Measurements from ENCODE around the gene BOD1L1. TPM values are rescaled to one million over a fixed set of nuclear protein-coding genes. Genes with fewer than 3 reads are reported as not detected.

Gene BOD1L1
- total RNA-seq, 2 experiments from 2014 or later, result 39.3 to 39.6 TPM

- H3K27me3 Mint-ChIP-seq, result peaks cover 95% of the 10 kb centered on the region
- no peaks in the 10 kb centered on the region for H3K36me3 Mint-ChIP-seq (ENCODE audit: low read depth)
- TF ChIP-seq CTCF (IDR thresholded peaks at IDR 0.05), result no peak
- POLR2A ChIA-PET, result no interaction called here
- peak in 1 of 14 experiments; percentile 3 for DNase-seq
- no peak overlapping the region for H3K4me3 ChIP-seq (ENCODE audit: low read length)
- peaks cover 44% of the 10 kb centered on the region for H3K4me1 ChIP-seq (ENCODE audit: insufficient read depth, low read length)
- peaks cover 45% of the 10 kb centered on the region for H3K4me1 Mint-ChIP-seq (ENCODE audit: low read depth)
- CTCF ChIA-PET, result interaction anchor here (3.2 kb wide), 1 partner anchor 8 kb away, joined by 9 read pairs; no protein-coding TSS in a partner anchor
- H3K27me3 ChIP-seq (ENCODE audit: control insufficient read depth in 1 of 2, insufficient read depth in 2 of 2, low read length in 2 of 2), result peaks cover 95 to 98% of the 10 kb centered on the region in 2 experiments
- no peaks in the 10 kb centered on the region for H3K36me3 ChIP-seq (ENCODE audit: insufficient read depth, low read length)
- no peak overlapping the region for H3K27ac ChIP-seq (ENCODE audit: low read depth in 1 of 2, low read length in 2 of 2)
- no peaks in the 10 kb centered on the region for H3K9me3 Mint-ChIP-seq
- peak overlapping the region; percentile 51 for H3K4me3 Mint-ChIP-seq
- intact Hi-C loops (cut with DNase I, micrococcal nuclease), result no loop called here
- no peak overlapping the region for H3K27ac Mint-ChIP-seq
- H3K9me3 ChIP-seq (ENCODE audit: control insufficient read depth in 1 of 2, insufficient read depth in 1 of 2, low read length in 2 of 2), result peaks cover 17 to 80% of the 10 kb centered on the region in 2 experiments
- ATAC-seq (ENCODE audit: poor library complexity), result no peak
Measured at GRCh38 chr4:13533670-13534343, 93.7 kb downstream of the BOD1L1 start.

GRCh38 chr4:13531625-13531998 is 95.9 kb downstream of the BOD1L1 start:
- Mint-ChIP-seq H3K9me3 (no peaks in the 10 kb centered on the region), H3K36me3 (ENCODE audit: low read depth) (no peaks in the 10 kb centered on the region), H3K4me3 (no peak overlapping the region), H3K4me1 (ENCODE audit: low read depth) (peaks cover 45% of the 10 kb centered on the region), H3K27me3 (peaks cover 95% of the 10 kb centered on the region), H3K27ac (no peak overlapping the region)
- intact Hi-C loops (cut with DNase I, micrococcal nuclease), result no loop called here
- H3K27me3 ChIP-seq (ENCODE audit: control insufficient read depth in 1 of 2, insufficient read depth in 2 of 2, low read length in 2 of 2), result peaks cover 94 to 95% of the 10 kb centered on the region in 2 experiments
- ATAC-seq (ENCODE audit: poor library complexity) (no peak), DNase-seq (no peak)
- no peak overlapping the region for H3K4me3 ChIP-seq (ENCODE audit: low read length)
- ChIA-PET CTCF (interaction anchor here (3.2 kb wide), 1 partner anchor 10 kb away, joined by 9 read pairs; no protein-coding TSS in a partner anchor), POLR2A (interaction anchor here (1.6 kb wide), 1 partner anchor 48 kb away, joined by 3 read pairs; no protein-coding TSS in a partner anchor)
- TF ChIP-seq CTCF (IDR thresholded peaks at IDR 0.05), result no peak
- H3K27ac ChIP-seq (ENCODE audit: low read depth in 1 of 2, low read length in 2 of 2), result no peak overlapping the region
- peaks cover 0 to 58% of the 10 kb centered on the region in 2 experiments for H3K9me3 ChIP-seq (ENCODE audit: control insufficient read depth in 1 of 2, insufficient read depth in 1 of 2, low read length in 2 of 2)
- H3K36me3 ChIP-seq (ENCODE audit: insufficient read depth, low read length), result no peaks in the 10 kb centered on the region
- peaks cover 40% of the 10 kb centered on the region for H3K4me1 ChIP-seq (ENCODE audit: insufficient read depth, low read length)

- peaks cover 0 to 52% of the 10 kb centered on the region in 2 experiments for H3K9me3 ChIP-seq (ENCODE audit: control insufficient read depth in 1 of 2, insufficient read depth in 1 of 2, low read length in 2 of 2)
- CTCF ChIA-PET, result interaction anchor here (0.7 to 3.2 kb wide), 2 partner anchors 11 to 739 kb away, joined by 4 to 9 read pairs; no protein-coding TSS in a partner anchor
- POLR2A ChIA-PET, result interaction anchor here (0.6 to 1.6 kb wide), 2 partner anchors 17 to 48 kb away, joined by 3 read pairs; no protein-coding TSS in a partner anchor
- H3K9me3 Mint-ChIP-seq, result no peaks in the 10 kb centered on the region
- H3K27me3 Mint-ChIP-seq, result peaks cover 95% of the 10 kb centered on the region
- no peak for TF ChIP-seq CTCF (IDR thresholded peaks at IDR 0.05)
- no peak for ATAC-seq (ENCODE audit: poor library complexity)
- no peak overlapping the region for H3K27ac Mint-ChIP-seq
- peaks cover 39% of the 10 kb centered on the region for H3K4me1 ChIP-seq (ENCODE audit: insufficient read depth, low read length)
- peak in 1 of 14 experiments; percentile 3 for DNase-seq
- peaks cover 43% of the 10 kb centered on the region for H3K4me1 Mint-ChIP-seq (ENCODE audit: low read depth)
- no peak overlapping the region for H3K27ac ChIP-seq (ENCODE audit: low read depth in 1 of 2, low read length in 2 of 2)
- H3K36me3 Mint-ChIP-seq (ENCODE audit: low read depth), result no peaks in the 10 kb centered on the region
- no peak overlapping the region for H3K4me3 Mint-ChIP-seq
- peaks cover 94 to 95% of the 10 kb centered on the region in 2 experiments for H3K27me3 ChIP-seq (ENCODE audit: control insufficient read depth in 1 of 2, insufficient read depth in 2 of 2, low read length in 2 of 2)
- no peak overlapping the region for H3K4me3 ChIP-seq (ENCODE audit: low read length)
- intact Hi-C loops (cut with DNase I, micrococcal nuclease), result no loop called here
- no peaks in the 10 kb centered on the region for H3K36me3 ChIP-seq (ENCODE audit: insufficient read depth, low read length)
Measured at GRCh38 chr4:13530823-13531624, 96.5 kb downstream of the BOD1L1 start.
